ENCODE data around the gene SIRT6. TPM values are rescaled to one million over a fixed set of nuclear protein-coding genes. Genes with fewer than 3 reads are reported as not detected.

Gene SIRT6
- total RNA-seq, 6 donors from 2014 or later, result 20.8 to 55.0 (median 27.8) TPM

GRCh38 chr19:4154571-4155312, 27.6 kb downstream of the SIRT6 start:
- TF ChIP-seq EP300 (IDR thresholded peaks at IDR 0.05), result no peak
- no peak for TF ChIP-seq POLR2A (IDR thresholded peaks at IDR 0.05)
- no peak for TF ChIP-seq POLR2AphosphoS5 (IDR thresholded peaks at IDR 0.05)
- TF ChIP-seq CTCF (IDR thresholded peaks at IDR 0.05), result no peak

GRCh38 chr19:4152241-4152998, 29.9 kb downstream of the SIRT6 start:
- DNase-seq (no peak), ATAC-seq (ENCODE audit: low FRiP score in 2 of 2) (no peak)
- TF ChIP-seq CTCF (IDR thresholded peaks at IDR 0.05) (no peak), POLR2A (IDR thresholded peaks at IDR 0.05) (no peak), POLR2AphosphoS5 (IDR thresholded peaks at IDR 0.05) (no peak), EP300 (IDR thresholded peaks at IDR 0.05) (no peak)
- Histone ChIP-seq H3K4me3 (no peak overlapping the region), H3K27ac (no peak overlapping the region), H3K36me3 (no peaks in the 10 kb centered on the region), H3K9me3 (no peaks in the 10 kb centered on the region), H3K27me3 (no peaks in the 10 kb centered on the region), H3K4me1 (no peaks in the 10 kb centered on the region)
- 70 to 77% methylated on average over 10 of the region's 10 CpGs for WGBS, 2 donors

More at GRCh38 chr19:4154571-4155312, 27.6 kb downstream of the SIRT6 start:
- no peak for ATAC-seq (ENCODE audit: low FRiP score in 2 of 2)
- H3K27ac ChIP-seq, result no peak overlapping the region
- no peaks in the 10 kb centered on the region for H3K9me3 ChIP-seq
- 77 to 80% methylated on average over 15 to 21 of the region's 21 CpGs for WGBS, 2 donors
- H3K4me1 ChIP-seq, result no peaks in the 10 kb centered on the region
- H3K27me3 ChIP-seq, result no peaks in the 10 kb centered on the region
- peak in 1 of 2 donors; percentile 57 for DNase-seq
- H3K4me3 ChIP-seq, result no peak overlapping the region
- H3K36me3 ChIP-seq, result no peaks in the 10 kb centered on the region

GRCh38 chr19:4151623-4152022, 30.7 kb downstream of the SIRT6 start:
- H3K4me3 ChIP-seq, result no peak overlapping the region
- DNase-seq, result no peak
- no peaks in the 10 kb centered on the region for H3K36me3 ChIP-seq
- no peak overlapping the region for H3K27ac ChIP-seq
- TF ChIP-seq EP300 (IDR thresholded peaks at IDR 0.05) (no peak), POLR2AphosphoS5 (IDR thresholded peaks at IDR 0.05) (no peak), CTCF (IDR thresholded peaks at IDR 0.05) (no peak), POLR2A (IDR thresholded peaks at IDR 0.05) (no peak)
- no peak for ATAC-seq (ENCODE audit: low FRiP score in 2 of 2)
- 62 to 66% methylated on average over 6 of the region's 6 CpGs for WGBS, 2 donors
- H3K27me3 ChIP-seq, result no peaks in the 10 kb centered on the region
- H3K4me1 ChIP-seq, result no peaks in the 10 kb centered on the region
- H3K9me3 ChIP-seq, result no peaks in the 10 kb centered on the region

- no peak for ATAC-seq (ENCODE audit: low FRiP score in 2 of 2)
These were observed 32.7 kb downstream of the SIRT6 start for GRCh38 chr19:4149518-4150288.

More at GRCh38 chr19:4149518-4150288, 32.7 kb downstream of the SIRT6 start:
- H3K36me3 ChIP-seq, result no peaks in the 10 kb centered on the region
- WGBS, 2 donors, result 43% methylated on average over 15 to 17 of the region's 17 CpGs
- H3K9me3 ChIP-seq, result no peaks in the 10 kb centered on the region
- H3K27ac ChIP-seq, result no peak overlapping the region
- no peaks in the 10 kb centered on the region for H3K27me3 ChIP-seq
- H3K4me1 ChIP-seq, result peaks cover 0 to 3% (median 0%) of the 10 kb centered on the region in 4 donors
- no peak for TF ChIP-seq CTCF (IDR thresholded peaks at IDR 0.05)
- TF ChIP-seq POLR2AphosphoS5 (IDR thresholded peaks at IDR 0.05), result no peak
- no peak for TF ChIP-seq POLR2A (IDR thresholded peaks at IDR 0.05)
- TF ChIP-seq EP300 (IDR thresholded peaks at IDR 0.05), result no peak
- H3K4me3 ChIP-seq, result no peak overlapping the region
- DNase-seq, result peak; percentile 35 to 48

All from upper lobe of left lung (tissue), 6 donors.